Stimulated activated CD4-positive, alpha-beta T cell treated with anti-CD3 and anti-CD28 coated beads, Interleukin-4, amount 100 ng/mL, for 48 hours (primary cell): ENCODE data around the gene RXRB.

ENCODE experiments used
- DNase-seq, 2 donors: peaks; one replicate each; pipeline ENCODE4 v3.0.0-alpha.2; 2020; ENCODE audit warnings: low read depth in 2 of 2

The RXRB gene

DNA sequence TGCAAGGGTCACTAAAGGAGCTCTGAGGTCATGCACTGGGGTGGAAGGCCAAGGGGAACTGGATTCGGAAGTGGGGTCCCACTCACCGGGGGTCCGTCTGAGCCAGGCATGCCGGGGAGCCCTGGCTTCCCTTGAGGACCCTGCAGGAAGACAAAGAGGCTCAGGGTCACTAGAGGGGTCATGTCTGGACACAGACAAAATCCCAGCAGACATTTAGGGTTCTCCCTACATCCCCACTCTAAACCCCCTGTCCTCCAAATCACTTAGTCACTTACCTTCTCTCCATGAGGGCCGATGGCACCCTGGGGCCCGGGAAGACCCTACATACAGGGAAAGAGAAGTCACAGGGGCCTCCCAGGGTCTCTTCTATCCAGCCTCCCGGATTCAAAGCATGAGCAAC, 23.6 kb downstream of the RXRB start:
- no peak for DNase-seq

DNA sequence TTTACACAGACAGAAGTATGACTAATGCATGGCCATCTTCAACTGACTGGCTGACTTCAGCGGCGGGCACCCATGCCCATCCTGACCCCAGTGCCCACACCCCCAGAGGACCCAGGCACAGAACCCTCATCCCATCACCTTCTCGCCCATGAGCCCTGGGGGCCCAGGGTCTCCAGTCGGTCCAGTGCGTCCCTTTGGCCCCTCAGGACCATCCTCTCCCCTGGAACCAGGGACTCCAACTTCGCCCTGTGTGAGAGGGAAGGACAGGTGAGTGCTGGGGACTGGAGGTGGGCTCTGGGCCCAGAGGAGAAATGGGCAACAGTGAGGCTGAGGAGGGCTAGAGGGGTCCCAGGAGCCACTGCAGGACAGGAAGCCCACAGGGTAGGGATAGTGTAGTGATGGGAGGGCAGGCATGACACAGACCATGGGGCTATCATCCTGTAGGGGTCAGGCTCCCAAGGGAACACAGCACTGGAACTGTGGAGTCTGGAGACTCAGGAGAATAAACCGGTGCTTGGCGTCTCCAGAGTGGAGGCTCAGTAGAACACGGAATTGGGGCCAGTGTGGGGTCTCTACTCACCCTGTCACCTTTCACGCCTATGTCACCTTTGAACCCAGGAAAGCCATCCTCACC, 24.9 kb downstream of the RXRB start:
- no peak for DNase-seq

DNA sequence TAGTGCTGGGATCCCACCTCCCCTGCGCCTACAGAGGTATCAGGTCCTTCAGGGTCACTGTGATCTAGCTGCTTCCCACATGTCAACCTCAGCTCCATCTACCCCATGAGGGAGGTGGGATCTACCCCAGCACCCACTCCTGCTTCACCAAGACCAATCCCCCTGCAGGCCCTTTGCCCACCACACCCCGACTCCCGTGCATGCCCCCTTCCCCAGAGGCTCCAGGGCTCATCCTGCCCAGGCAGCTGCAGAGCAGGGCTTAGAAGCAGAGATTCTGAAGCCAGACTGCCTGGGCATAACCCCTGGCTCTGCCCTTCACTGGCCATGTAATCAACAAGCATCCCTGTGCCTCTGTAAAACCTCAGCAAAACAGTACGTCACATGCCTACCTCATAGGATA, 25.7 kb downstream of the RXRB start:
- no peak for DNase-seq

DNA sequence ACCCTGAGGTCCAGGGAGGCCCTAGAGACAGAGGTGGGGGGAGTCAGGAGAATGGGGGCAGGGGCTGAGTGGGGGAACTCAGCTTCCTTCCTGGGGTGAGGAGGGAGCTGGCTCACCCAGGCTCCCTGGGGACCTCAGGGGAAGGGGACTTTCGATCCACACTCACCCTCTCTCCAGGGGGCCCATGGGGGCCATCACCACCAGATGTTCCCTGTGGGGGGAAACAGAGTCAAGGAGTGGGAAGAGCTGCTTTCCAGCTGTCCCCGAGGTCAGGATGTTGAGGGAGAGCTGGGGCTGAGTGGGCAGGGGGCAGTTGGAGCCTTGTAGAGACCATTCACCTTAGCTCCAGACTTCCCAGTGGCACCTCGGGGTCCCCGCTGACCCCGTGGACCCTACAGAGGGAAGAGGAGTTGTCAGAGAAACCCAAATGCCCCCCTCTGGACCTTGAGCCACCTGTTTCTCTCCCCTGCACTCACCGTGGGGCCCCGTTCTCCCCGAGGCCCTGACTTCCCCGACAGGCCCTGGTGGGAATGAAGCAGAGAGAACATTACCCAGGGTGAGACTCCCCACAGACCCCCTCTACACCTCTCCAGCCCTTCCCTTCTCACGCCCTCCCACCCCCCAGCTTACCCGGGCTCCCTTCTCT, 26.8 kb downstream of the RXRB start:
- DNase-seq = no peak

DNA sequence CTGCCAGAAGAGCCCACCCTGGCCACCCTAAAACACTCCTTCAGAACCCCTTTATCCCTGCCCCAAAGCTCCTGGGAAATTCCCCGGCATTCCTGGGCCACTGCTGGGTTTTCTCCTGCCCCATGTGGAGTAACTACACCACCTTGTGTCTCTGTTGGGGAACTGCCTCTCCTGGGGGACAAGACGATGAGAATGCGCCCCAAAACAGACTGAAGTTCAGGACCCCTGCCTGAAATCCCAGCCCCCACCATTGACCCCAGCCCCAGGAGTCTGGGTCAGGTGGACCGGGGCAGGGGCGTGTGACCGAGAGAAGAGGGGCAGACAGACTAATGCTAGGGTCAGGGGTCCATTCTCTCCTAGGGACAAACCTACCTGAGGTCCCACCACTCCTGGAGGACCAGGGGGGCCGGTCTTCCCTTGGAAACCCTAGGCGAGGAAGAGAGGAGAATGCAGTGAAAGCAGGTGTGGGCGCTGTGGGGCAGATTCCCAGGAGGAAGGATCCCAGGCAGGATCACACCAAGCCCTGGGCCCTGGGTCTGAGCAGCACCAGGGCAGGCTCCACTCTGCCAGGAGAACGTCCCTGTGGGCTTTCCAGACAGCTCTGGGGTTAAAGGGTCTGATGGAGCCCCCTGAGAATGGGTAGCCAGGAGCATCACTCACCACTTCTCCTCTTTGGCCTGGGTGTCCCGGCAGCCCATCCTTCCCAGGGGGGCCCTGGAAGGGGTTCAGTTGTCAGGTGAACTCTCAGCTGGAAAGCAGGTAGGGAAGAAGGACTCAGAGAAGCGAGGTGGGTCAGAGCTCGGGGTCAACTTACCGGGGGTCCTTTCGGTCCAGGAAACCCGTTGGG, 27.6 kb downstream of the RXRB start:
- DNase-seq = no peak

DNA sequence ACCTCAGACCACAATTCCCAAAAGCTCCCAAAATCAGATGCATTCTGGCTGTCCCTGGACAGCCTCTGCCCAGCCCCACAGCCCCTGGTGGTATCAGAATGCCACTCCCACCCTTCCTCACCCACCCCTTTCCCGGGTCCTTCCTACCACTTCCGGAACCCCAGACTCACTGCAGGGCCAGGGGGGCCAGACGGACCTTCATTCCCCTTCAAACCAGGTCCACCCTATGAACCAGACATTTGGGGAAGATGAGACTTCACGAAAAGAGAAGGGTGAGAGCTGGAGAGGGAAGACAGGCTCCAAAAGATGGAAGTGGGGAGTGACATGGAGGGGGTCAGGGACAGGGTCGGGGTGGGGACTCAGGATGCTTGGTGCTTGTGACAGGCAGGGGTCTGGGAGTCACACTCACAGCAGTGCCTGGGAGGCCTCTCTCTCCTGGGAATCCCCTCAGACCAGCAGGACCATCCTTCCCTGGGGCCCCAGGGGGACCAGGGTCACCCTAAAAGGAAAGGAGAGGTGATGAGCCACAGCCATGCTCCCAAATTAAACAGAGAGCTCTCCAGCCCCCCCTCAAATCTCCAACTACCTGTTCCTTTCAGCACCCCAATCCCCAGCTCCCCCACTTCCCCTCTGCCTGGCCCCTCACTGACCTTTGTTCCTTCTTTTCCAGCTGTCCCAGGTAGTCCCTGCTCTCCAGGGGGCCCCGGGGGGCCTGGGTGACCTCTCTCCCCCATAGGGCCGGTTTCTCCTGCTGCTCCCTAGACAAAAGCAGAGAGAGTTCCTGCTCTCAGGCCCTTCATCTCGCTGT, 28.4 kb downstream of the RXRB start:
- no peak for DNase-seq

DNA sequence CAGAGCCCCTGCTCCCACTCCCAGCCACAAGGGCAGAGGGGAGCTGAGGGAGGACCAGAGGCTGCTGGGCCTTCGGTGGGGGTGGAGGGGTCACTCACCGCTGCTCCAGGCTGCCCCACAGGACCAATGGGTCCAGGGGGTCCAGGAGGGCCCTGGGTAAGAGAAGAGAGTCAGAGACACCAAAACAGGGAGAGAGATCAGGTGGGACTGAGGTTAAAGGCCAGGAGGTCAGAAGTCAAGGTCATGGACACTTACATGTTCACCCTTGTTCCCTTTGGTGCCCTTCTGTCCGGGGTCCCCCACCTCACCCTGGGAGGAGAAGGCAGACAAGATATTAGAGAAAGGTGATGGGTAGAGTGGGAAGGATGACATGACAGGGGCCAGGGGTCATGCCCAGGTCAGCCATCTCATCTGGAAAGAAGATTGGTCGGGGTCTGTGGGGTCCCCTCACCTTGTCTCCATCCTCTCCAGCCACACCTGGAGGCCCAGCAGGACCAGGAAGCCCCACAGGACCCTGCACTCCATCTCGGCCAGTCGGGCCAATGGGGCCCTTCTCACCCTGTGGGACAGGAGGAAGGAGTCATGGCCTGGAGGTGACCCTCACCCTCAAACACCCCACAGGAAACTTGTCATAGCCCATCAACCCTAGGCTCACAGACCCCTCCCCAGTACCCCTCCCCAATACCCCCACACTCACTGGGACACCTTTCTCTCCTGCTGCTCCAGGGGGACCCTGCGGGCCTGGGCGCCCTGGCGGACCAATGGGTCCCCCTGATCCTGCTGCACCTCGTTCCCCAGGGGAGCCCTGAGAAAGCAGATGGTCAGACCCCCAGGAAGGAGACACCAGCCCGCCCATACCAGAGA, 29.2 kb downstream of the RXRB start:
- no peak for DNase-seq

DNA sequence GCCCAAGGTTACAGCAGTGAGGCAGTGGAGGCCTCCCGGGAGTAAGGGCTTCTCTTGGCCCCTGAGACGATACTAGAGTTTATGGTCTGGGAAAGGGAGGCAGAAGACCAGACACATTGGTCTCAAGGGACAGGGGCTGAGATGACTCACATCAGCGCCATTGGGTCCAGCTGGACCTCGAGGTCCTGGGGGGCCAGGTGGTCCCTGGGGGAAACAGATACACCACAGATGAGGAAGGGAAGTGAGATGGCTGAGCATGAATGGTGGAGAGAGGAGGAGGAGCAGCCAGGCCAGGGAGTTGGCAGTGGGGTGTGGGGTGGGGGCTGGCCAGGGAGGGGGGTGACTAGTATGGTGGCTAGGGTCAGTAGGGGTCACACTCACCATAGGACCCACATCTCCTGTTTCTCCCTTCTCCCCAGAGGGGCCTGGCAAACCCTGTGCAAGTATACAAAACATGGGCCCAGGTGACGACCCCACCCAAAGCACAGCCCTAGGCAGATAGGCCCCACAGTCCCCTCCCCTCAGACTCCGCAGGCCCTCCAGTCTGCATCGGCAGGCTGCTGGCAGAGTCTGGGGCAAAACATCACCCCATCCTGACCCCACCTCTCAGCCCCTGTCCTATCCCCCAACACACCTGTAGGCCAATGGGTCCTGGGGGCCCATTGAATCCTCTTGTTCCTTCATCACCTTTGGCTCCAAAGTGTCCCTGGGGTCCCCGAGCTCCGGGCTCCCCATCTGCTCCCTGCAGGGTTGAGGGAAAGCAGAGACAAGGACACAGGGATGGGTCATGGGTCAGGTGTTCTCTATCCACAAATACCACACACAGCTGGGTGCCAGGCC, 30.1 kb downstream of the RXRB start:
- DNase-seq = no peak

DNA sequence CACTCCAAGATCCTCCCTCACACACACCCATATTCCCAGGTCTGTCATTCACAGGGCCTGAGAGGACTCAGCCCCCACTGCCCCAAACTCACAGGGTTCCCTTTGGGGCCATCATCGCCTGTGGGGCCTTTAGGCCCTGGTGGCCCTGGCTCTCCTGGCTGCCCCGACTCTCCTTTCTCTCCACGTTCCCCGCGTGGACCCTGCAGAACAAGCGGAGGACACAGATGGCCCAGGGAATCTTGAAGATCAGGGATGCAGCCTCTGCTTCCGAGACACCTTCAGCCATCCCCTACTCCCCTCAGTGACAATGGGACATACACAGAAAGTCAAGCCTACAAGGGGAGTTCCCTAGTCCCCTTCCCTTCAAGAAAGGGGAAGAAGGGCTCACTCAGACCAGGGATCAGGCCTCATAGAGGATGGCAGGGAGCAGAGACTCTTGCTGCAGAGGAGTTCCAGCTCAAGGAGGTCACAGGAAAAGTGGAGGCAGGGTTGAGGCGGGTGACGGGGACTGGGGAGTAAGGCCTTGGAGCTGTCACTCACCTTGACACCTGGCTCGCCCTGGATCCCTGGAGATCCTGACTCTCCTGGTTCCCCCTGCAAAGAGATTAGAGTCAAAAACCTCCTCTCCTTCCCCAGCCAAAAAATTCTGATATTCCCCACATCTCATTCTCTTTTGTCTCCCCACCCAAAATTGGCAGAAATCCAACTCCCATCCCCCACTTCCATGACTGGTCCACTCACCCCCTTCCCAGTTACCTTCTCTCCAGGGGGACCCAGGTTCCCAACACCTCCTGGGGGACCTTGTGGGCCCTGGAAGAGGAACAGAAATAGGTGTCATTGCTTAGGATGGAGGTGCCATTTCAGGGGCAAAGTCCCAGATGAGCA, 30.9 kb downstream of the RXRB start:
- no peak for DNase-seq

DNA sequence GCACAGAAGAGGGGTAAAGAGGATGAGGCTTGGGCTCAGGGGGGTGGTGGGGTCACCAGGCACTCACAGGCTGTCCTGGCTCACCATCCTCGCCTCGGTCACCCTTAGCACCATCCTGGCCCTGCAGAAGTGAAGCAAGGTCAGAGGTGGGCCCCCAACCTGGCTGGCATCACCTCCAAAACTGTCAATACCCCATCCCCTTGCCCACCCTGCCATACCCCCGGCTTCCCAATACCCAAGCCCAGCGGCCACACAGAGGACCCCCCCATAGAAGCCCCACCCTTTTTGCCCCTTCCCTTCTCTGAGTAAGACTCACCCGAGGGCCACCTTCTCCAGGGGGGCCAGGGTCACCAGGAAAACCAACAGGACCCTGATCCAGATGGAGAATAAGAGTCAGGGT, 31.8 kb downstream of the RXRB start:
- DNase-seq = no peak

DNA sequence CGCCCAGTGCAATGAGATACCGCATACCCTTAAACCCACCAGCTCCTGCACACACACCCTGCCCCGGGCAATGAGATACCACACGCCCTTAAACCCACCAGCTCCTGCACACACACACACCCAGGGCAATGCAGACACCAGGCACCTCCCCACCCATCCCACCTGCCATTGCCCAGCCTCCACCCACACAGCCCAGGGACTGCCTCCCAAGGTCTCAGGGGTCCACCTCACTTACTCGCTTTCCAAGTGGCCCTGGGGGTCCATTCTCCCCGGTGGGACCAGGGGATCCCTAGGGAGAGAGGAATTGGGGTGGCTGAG, 32.2 kb downstream of the RXRB start:
- no peak for DNase-seq

DNA sequence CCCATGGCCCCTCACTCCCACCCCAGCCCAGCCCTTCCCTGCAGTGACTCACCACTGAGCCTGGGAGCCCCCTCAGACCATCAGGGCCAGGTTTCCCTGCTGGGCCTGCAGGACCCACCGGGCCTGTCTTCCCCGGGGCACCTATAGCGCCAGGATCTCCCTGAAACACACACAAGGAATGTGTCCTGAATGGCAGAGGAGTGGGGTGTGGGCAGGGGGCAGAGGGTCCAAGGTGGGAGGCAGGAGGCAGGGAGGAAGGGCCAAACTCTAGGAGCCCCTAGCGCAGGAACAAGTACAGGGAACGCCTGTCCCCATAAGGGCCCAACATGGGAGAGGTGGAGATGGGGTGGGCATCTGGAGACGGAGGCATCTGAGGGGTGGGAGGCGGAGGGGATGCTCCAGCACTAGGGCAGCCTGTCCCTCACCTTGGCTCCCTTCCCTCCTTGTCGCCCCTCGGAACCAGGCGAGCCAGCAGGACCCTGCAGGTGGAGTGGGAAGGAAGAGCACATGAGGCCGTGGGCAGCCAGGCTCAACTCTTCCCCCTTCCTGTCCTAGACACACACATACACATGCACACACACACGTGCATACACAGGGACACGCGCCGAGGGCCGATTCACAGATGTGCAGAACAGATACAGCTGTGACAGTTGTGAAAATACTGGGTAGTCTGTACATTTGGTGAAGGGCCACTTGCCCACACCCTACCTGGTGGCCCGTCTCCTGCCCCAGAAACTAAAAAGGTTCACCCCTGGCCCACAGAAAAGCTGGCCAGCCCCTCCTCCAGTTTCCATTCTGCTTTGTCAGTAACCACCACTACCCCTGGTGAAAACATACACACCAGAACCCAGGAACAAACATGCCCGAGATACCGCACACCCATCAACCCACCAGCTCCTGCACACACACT, 32.8 kb downstream of the RXRB start:
- DNase-seq = no peak

DNA sequence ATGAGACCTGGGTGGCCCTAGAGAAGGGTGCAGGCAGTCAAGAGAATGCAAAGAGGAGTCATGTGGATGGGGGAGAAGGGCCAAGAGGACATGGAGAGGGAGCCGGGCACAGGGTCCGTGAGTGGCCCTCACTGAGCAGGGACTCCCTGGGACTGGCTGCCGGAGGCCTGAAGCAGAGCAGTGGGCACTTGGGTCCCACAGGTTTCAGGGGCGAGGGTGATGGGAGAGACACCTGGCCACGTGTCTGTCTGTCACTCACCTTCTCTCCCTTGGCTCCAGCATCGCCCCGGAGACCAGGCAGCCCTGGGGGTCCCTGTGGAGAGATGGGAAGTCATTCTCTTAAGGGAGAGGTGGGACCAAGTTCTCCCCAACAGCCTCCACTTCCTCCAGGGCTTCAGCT, 33.7 kb downstream of the RXRB start:
- no peak for DNase-seq

DNA sequence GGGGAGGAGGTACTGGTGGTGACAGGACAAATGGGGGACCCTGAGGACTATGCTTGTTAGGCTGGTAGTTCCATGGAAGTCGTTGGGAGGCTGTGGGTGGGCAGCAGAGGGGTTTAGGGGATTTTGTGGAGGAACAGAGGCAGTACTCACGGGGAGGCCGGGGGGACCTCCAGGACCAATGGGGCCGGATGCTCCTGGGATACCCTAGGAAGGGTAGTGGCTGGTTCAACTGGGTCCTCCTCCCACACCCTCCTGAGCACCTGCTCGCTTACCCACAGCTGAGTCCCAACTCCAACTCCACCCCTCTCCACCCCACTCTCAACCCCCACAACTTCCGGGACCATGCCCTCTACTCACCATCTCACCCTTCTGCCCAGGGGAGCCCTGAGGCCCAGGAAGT, 34.1 kb downstream of the RXRB start:
- DNase-seq = no peak

DNA sequence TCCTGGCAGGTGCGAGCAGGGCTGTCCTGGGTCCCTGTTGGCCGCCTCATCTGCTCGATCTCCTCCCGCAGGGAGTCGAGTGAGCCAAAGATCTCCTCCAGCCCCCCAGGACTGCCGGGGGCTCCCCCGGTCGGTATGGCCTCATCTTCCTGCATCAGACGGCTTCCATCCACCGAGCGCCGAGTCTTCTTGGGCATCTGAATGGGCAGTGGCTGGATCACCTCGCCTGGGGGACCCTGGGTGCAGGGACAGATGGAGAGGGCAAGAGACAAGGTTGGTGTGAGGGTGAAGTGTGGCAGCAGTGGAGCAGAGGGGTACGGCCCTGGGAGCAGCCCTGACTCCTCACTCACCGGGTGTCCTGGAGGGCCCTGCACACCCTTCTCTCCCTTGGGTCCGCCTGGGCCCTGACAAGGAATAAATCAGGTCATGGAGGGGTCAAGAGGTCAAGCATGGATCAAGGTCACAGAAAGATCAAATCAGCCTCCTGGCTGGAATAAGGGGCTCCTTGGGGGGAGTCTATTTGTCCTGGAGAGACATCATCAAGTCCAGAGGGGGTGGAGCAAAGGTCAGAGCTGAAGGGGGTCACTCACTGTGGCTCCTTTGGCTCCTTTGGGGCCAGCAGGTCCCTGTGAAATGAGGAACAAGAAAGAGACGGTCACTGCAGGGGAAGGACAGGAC, 34.7 kb downstream of the RXRB start:
- DNase-seq = no peak

DNA sequence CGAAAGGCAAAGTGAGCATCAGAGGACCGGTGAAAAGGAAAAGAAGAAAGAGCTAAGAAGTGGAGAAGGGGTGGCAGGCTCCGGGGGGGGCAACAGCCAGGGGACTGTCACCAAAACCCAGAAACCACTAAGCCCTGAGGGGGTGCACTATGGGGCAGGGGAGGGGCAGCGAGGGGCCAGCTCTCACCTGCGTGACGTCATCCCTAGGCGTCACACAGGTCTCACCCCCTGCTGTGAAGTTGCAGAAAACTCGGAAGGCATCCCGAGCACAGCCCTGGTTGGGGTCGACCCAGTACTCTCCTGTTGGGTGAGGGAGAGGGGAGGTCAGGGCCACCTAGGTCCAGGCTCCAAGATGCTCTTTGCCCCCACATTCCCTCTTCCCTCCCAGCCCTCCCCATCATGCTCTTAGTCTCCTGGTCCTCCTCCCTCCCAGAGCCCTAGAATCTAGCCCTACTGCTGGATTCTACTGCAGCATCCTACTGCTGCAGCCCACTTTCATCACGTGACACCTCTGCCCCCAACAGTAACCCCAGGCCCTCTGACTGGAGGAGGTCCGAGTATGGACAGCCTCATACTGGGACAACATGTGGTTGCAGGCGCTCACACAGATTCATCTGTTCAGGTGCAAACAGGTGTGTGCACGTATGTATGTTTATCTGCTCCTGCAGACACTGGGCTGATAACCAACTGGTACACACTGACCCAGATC, 35.6 kb downstream of the RXRB start:
- no peak for DNase-seq

DNA sequence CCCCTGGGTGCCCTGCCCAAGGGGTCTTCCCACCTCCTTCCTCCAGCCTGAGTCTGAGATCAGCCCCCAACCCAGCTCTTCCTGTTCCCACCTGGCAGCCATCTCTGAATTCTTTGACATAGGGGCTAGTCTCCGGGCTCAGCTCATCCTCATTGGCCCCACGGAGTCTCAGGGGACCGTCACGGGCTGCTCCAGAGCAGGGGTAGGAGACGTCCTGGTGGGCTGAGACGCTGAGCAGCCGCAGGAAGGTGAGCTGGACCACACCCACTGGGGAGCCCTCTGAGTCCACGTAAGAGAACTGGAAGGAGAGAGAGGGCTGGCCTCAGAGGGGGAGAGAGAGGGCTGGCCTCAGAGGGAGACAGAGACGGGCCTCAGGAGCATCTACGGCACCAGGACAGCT, 36.3 kb downstream of the RXRB start:
- DNase-seq = no peak
